ENCODE measurements around the gene OR10D3. TPM values are rescaled to one million over a fixed set of nuclear protein-coding genes. Genes with fewer than 3 reads are reported as not detected.

OR10D3 gene
- total and polyA plus RNA-seq, 2 of the 8 experiments (the other 6 are each of a cell fraction or from before 2014, with no cell fraction given), result not detected

GRCh38 chr11:124204008-124204407, 20.9 kb downstream of the OR10D3 start:
- H3K23me2 ChIP-seq (ENCODE audit: low read depth, low read length), result no peaks in the 10 kb centered on the region
- no peak overlapping the region for H4K8ac ChIP-seq (ENCODE audit: extremely low read depth, insufficient read depth, low read length)
- no peaks in the 10 kb centered on the region for H3K27me3 ChIP-seq (replicated peaks in 1 of 4; ENCODE audit: control insufficient read depth in 3 of 4, extremely low read depth in 1 of 4, insufficient read depth in 3 of 4, low read length in 3 of 4)
- no peak overlapping the region for H4K5ac ChIP-seq (ENCODE audit: insufficient read length, low read depth, low read length)
- no peaks in the 10 kb centered on the region for H4K20me1 ChIP-seq (replicated peaks in 1 of 2; ENCODE audit: control insufficient read depth in 1 of 2, insufficient read depth in 2 of 2, low read length in 2 of 2)
- no peak overlapping the region for H3K56ac ChIP-seq (replicated peaks; ENCODE audit: insufficient read length, low read depth, low read length)
- H3K4me3 ChIP-seq (ENCODE audit: extremely low read depth in 1 of 4, insufficient read depth in 2 of 4, low read depth in 3 of 4, low read length in 4 of 4), result no peak overlapping the region
- H3K79me1 ChIP-seq (ENCODE audit: low read depth, low read length), result no peaks in the 10 kb centered on the region
- no peak overlapping the region for H2BK12ac ChIP-seq (ENCODE audit: low read depth, low read length)
- no peaks in the 10 kb centered on the region for H3K4me1 ChIP-seq (replicated peaks in 1 of 4; ENCODE audit: control insufficient read depth in 3 of 4, insufficient read depth in 4 of 4, low read length in 3 of 4)
- no peak overlapping the region for H2AK5ac ChIP-seq (ENCODE audit: low read depth, low read length)
- no peak for FAIRE-seq
- no peaks in the 10 kb centered on the region for H3K9me3 ChIP-seq (ENCODE audit: insufficient read depth in 2 of 2, low read depth in 1 of 2, low read length in 1 of 2)
- DNase-seq (ENCODE audit: low read depth in 1 of 2, low spot score in 2 of 2), result no peak
- H3K23ac ChIP-seq (ENCODE audit: insufficient read length), result no peak overlapping the region
- no peak overlapping the region for H4K91ac ChIP-seq (replicated peaks; ENCODE audit: insufficient read length, low read length)
- no peaks in the 10 kb centered on the region for H3K79me2 ChIP-seq (ENCODE audit: control insufficient read depth in 1 of 2, insufficient read depth in 2 of 2, low read length in 2 of 2)
- H3K27ac ChIP-seq (ENCODE audit: low read depth, low read length), result no peak overlapping the region
- H3K18ac ChIP-seq (ENCODE audit: extremely low read depth, low read length), result no peak overlapping the region
- peak overlapping the region; percentile 70 for H2AFZ ChIP-seq (ENCODE audit: low read length)
- H3K14ac ChIP-seq (ENCODE audit: insufficient read length), result no peak overlapping the region
- TF ChIP-seq KDM4A (IDR thresholded peaks at IDR 0.05; ENCODE audit: low read depth, low read length, severe bottlenecking) (no peak), JUND (IDR thresholded peaks at IDR 0.05; ENCODE audit: low read length) (no peak), SRF (IDR thresholded peaks at IDR 0.05; ENCODE audit: low read depth, low read length) (no peak), TBP (IDR thresholded peaks at IDR 0.05; ENCODE audit: low read depth, low read length) (no peak), CHD2 (IDR thresholded peaks at IDR 0.05; ENCODE audit: low read length) (no peak), EZH2 (IDR thresholded peaks at IDR 0.05; ENCODE audit: low read depth, low read length, severe bottlenecking) (no peak), KDM1A (IDR thresholded peaks at IDR 0.05; ENCODE audit: borderline replicate concordance, low read length) (no peak), YY1 (IDR thresholded peaks at IDR 0.05; ENCODE audit: low read depth, low read length) (no peak), SP2 (IDR thresholded peaks at IDR 0.05; ENCODE audit: low read length) (no peak), SIRT6 (IDR thresholded peaks at IDR 0.05; ENCODE audit: low read length) (no peak), SIN3A (conservative IDR thresholded peaks at IDR 0.05 in 1 of 2, IDR thresholded peaks at IDR 0.05 in 1 of 2; ENCODE audit: low read depth in 1 of 2, low read length in 2 of 2) (no peak), EGR1 (IDR thresholded peaks at IDR 0.05; ENCODE audit: borderline replicate concordance, low read depth, low read length) (no peak)
- TF ChIP-seq, protein P1, sequence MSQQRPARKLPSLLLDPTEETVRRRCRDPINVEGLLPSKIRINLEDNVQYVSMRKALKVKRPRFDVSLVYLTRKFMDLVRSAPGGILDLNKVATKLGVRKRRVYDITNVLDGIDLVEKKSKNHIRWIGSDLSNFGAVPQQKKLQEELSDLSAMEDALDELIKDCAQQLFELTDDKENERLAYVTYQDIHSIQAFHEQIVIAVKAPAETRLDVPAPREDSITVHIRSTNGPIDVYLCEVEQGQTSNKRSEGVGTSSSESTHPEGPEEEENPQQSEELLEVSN (IDR thresholded peaks at IDR 0.05), result no peak
- TF ChIP-seq, protein P2, sequence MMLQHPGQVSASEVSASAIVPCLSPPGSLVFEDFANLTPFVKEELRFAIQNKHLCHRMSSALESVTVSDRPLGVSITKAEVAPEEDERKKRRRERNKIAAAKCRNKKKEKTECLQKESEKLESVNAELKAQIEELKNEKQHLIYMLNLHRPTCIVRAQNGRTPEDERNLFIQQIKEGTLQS (IDR thresholded peaks at IDR 0.05; ENCODE audit: insufficient read depth, low read depth, low read length), result no peak
- H3K36me3 ChIP-seq (ENCODE audit: control insufficient read depth in 2 of 4, insufficient read depth in 4 of 4, low read length in 3 of 4), result no peaks in the 10 kb centered on the region
- no peak overlapping the region for H3K4me2 ChIP-seq (ENCODE audit: insufficient read depth in 1 of 2, low read depth in 2 of 2, low read length in 2 of 2)
- H2BK20ac ChIP-seq (ENCODE audit: low read length), result no peak overlapping the region
- no peak overlapping the region for H2BK5ac ChIP-seq (ENCODE audit: low read depth, low read length)
- no peak overlapping the region for H3K9ac ChIP-seq (replicated peaks in 1 of 4; ENCODE audit: extremely low read depth in 1 of 4, low read depth in 3 of 4, low read length in 3 of 4)
- H3K4ac ChIP-seq (replicated peaks; ENCODE audit: insufficient read length, low read depth, low read length), result no peak overlapping the region
- WGBS, 2 experiments (ENCODE audit: extremely low coverage in 1 of 2, insufficient coverage in 1 of 2, insufficient read length in 1 of 2, insufficient replicate concordance in 2 of 2, low coverage in 1 of 2, low lambda C conversion rate in 2 of 2, missing lambda C conversion rate in 1 of 2), result 87% methylated on average over 5 of the region's 5 CpGs; no CpG with 5 or more reads in 1 of the 2 experiments
- H2BK120ac ChIP-seq (replicated peaks; ENCODE audit: low read depth, low read length), result no peak overlapping the region
- no peak overlapping the region for H2BK15ac ChIP-seq (ENCODE audit: low read length)
- ChIA-PET POLR2A (ENCODE audit: partially characterized antibody) (no interaction called here), CTCF (ENCODE audit: partially characterized antibody) (interaction anchor here (0.6 to 1.4 kb wide), 4 partner anchors 133 to 426 kb away, joined by 3 to 4 read pairs (median 3); no protein-coding TSS in a partner anchor)
